HEK293T (cell line): ENCODE data around the gene TMEM50A.
"Not testable (repeated sequence)": the region's sequence is repeated elsewhere in the genome, so short reads cannot be mapped to it uniquely, and the experiment has no call there.

ENCODE experiments used
- CTCF ChIA-PET: fragments of 350-600 bp; formaldehyde crosslinking; extraction: SDS; loops from one replicate; lab custom pipeline; 2021; ENCODE audit warnings: antibody characterized with exemption, inconsistent platforms; lab: Yijun Ruan, JAX
- POLR2A ChIA-PET: fragments of 350-600 bp; formaldehyde crosslinking; extraction: SDS; loops from one replicate; lab custom pipeline; 2020; ENCODE audit warnings: antibody characterized with exemption, inconsistent platforms; lab: Yijun Ruan, JAX
- DNase-seq: peaks from one replicate; pipeline ENCODE4 v3.0.0; 2012; ENCODE audit warnings: mixed read lengths; ENCODE audit errors: extremely low spot score
- ARNT ChIP-seq: fragments of 450-650 bp; IDR thresholded peaks from 2 replicates; pipeline ENCODE4 v1.6.1; 2017; ENCODE audit warnings: mild to moderate bottlenecking
- ELF4 ChIP-seq: fragments of 450-650 bp; IDR thresholded peaks from 2 replicates; pipeline ENCODE4 v1.6.1; 2017; ENCODE audit warnings: antibody characterized with exemption
- FOXA1 ChIP-seq: fragments of 450-650 bp; IDR thresholded peaks from 2 replicates; pipeline ENCODE4 v1.6.1; 2016; ENCODE audit warnings: mild to moderate bottlenecking
- FOXK2 ChIP-seq: fragments of 450-650 bp; IDR thresholded peaks from 2 replicates; pipeline ENCODE4 v1.6.1; 2016; ENCODE audit warnings: mild to moderate bottlenecking
- HDGF ChIP-seq: fragments of 450-650 bp; IDR thresholded peaks from 2 replicates; pipeline ENCODE4 v1.6.1; 2017; ENCODE audit warnings: antibody characterized with exemption, borderline replicate concordance
- L3MBTL2 ChIP-seq: fragments of 450-650 bp; conservative IDR thresholded peaks from 2 replicates; pipeline ENCODE4 v1.6.1; 2016; ENCODE audit warnings: mild to moderate bottlenecking
- LEF1 ChIP-seq: fragments of 450-650 bp; IDR thresholded peaks from 2 replicates; pipeline ENCODE4 v1.6.1; 2017; ENCODE audit warnings: mild to moderate bottlenecking, borderline replicate concordance
- NFRKB ChIP-seq: fragments of 450-650 bp; IDR thresholded peaks from 2 replicates; pipeline ENCODE4 v1.6.1; 2016; ENCODE audit warnings: mild to moderate bottlenecking, moderate library complexity
- SP1 ChIP-seq: fragments of 450-650 bp; IDR thresholded peaks from 2 replicates; pipeline ENCODE4 v1.6.1; 2017
- ZNF384 ChIP-seq: fragments of 450-650 bp; IDR thresholded peaks from 2 replicates; pipeline ENCODE4 v1.6.1; 2016

TMEM50A gene

DNA sequence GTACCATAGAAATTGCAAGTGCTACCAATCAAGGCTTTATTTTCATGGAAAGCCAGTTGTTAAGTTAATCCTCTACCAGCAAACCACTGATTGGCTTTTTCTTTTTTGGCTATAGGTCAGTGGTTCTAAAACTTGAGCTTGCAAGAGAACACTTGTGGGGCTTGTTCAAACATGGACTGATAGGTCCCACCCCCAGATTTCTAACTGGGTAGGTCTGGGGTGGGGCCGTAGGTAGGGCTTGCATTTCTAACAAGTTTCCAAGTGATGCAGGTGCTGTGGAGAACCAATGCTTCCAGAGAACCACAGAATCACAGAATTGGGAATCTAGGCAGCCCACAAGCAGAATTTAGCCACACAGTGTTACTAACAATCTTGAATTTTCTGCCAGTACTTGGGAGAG, 45.7 kb downstream of the TMEM50A start:
- CTCF ChIA-PET = not testable (repeated sequence)

DNA sequence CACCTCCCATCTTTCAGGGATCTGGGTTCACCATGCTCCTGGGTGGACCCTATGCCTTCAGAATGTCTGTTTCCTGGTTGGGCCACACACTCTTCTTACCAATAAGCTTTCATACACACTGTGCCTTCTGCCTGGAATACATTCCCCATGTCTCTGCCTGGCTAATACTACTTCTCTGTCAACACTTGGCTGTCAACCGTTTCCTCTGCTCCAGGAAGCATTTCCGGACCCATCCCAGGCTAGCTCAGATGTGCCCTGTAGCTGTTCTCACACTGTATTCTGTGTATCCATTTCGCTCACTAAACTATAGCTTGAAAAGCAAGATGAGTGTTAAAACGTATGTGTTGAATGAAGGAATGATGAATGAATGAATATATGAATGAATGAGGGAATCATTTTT, 49.0 kb downstream of the TMEM50A start:
- POLR2A ChIA-PET, DNase-seq, CTCF ChIA-PET: not testable (repeated sequence)

More for the DNA sequence above, 45.7 kb downstream of the TMEM50A start:
- POLR2A ChIA-PET, DNase-seq: not testable (repeated sequence)

DNA sequence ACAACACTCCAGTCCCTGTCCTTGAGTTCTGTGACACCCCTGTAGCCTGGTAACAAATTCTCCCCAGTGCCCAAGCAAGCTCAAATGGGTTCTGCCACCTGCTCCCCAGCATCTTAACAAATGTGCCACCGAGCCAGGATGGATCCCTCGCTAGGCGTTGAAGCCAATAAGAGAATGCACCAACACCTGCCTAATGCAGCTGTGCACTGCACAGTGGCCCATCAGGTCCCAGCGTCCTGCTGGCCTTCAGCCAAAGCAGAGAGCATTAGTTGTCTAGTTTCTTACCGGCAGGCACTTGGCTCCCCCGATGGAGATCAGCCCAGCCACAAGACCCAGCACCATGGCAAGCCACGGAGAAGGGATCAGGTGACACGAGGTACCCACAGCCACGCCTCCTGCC, 50.6 kb downstream of the TMEM50A start:
- DNase-seq, POLR2A ChIA-PET, CTCF ChIA-PET: not testable (repeated sequence)

DNA sequence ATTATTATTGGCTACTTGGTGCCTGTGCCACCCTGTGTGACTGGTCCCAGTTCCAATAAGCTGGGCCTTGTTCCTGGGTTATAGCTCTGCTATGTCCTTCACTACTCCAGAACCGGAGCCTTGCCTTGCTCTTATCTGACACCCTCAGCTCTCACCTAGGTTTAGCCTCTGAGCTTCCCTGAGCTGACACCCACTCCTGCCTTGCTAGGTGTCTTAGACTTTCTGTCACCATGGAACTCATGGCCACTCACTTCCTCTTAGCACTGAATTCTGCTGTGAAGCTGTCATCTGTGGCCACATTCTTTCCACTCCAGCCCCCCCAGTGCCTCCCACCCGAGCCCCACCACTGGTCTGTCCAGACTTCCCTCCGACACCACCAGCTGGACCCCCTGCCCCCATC, 51.6 kb downstream of the TMEM50A start:
- POLR2A ChIA-PET, DNase-seq, CTCF ChIA-PET: not testable (repeated sequence)

DNA sequence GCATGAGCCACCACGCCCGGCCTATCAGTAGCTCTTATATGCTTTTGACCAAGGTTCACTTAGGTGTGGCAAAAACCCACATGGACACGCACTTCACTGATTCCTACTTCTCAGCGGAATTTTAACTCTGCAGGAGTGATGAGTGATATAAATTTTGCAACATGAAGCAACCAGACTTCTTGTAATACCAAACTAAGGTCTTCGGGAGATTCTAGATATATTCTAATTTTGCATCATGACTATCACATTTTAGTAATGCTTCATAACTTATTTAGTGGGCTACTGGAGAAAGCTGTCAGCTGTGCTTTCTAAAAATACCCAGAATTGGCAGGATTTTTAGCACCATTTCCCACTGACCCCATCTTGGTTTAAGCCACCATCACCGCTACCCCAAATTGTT, 54.7 kb downstream of the TMEM50A start:
- POLR2A ChIA-PET = no interaction called here
- no peak for DNase-seq
- CTCF ChIA-PET = no interaction called here
- TF ChIP-seq SP1 (no peak), NFRKB (no peak), LEF1 (no peak), ZNF384 (no peak), ELF4 (no peak), L3MBTL2 (no peak), FOXK2 (no peak), HDGF (no peak), FOXA1 (no peak), ARNT (no peak)

- DNase-seq, POLR2A ChIA-PET, CTCF ChIA-PET: not testable (repeated sequence)
Measured at GRCh38 chr1:25397549-25397948, 59.4 kb downstream of the TMEM50A start.

- DNase-seq, POLR2A ChIA-PET: not testable (repeated sequence)
Measured at GRCh38 chr1:25398079-25398478, 59.9 kb downstream of the TMEM50A start.

GRCh38 chr1:25402947-25403803, 65.0 kb downstream of the TMEM50A start:
- POLR2A ChIA-PET, CTCF ChIA-PET: not testable (repeated sequence)

More at GRCh38 chr1:25398079-25398478, 59.9 kb downstream of the TMEM50A start:
- CTCF ChIA-PET = not testable (repeated sequence)

GRCh38 chr1:25405731-25406305, 67.7 kb downstream of the TMEM50A start:
- DNase-seq, POLR2A ChIA-PET: not testable (repeated sequence)
- CTCF ChIA-PET = interaction anchor here (0.6 kb wide), 1 partner anchor 192 kb away, joined by 5 read pairs; no protein-coding TSS in a partner anchor

More at GRCh38 chr1:25402947-25403803, 65.0 kb downstream of the TMEM50A start:
- DNase-seq = not testable (repeated sequence)

DNA sequence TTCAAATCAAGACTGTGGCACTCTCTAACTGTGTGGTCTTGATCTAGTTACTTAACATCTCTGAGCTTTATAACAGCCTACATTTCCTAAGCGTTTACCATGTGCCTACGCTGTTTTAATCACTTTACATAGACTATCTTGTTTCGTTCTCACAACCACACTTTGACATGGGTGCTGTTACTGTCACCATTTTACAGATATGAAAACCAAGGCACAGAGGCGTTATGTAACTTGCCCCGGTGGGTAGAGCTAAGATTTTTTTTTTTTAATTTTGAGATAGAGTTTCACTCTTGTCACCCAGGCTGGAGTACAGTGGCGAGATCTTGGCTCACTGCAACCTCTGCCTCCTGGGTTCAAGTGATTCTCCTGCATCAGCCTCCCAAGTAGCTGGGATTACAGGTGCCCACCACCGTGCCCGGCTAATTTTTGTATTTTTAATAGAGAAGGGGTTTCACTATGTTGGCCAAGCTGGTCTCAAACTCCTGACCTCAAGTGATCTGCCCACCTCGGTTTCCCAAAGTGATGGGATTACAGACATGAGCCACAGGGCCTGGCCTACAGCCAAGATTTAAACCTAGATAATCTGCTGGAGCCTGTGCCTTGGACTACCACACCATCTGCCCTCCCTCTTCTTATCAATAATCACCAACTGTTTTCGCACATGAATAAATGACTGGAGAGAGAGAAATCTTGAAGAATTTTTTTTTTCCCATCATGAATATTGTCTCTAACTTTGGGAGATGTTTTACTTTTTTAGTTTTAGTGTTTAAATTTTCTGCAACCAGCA, 71.7 kb downstream of the TMEM50A start:
- DNase-seq, POLR2A ChIA-PET, CTCF ChIA-PET: not testable (repeated sequence)
